ENCODE data around the gene PLCL2.

The PLCL2 gene

DNA sequence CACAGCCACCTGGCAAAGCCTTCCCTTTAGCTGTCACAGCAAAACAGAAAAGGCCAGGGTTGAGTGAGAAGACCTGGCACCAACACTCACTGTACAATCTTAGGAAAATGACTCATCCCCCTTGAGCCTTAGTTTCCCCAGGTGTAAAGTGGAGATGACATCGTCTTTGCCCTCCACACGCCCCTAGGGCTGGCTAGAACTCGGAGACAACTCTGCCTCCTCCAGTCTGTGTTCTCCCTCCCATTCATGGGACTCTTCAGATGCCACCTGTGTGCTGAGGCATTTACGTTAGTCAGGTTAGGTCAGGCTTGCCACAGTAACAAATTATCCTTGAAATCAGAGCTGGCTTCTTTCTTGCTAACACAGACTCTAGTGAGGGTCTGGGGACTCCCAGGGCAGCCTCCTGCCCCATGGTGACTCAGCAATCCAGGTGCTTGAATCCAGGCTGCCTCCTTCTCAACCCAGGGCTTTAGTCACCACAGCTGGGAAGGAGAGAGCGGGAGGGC, 252.6 kb downstream of the PLCL2 start:
- H3K9ac ChIP-seq (ENCODE audit: low read length) = no peak overlapping the region
- H3K79me2 ChIP-seq (ENCODE audit: insufficient read depth, low read length) = no peaks in the 10 kb centered on the region
- no peak overlapping the region for H3K27ac ChIP-seq (ENCODE audit: low read depth, low read length)
- H3K27me3 ChIP-seq (ENCODE audit: low read length) = no peaks in the 10 kb centered on the region
- H3F3A ChIP-seq (ENCODE audit: insufficient read depth) = no peaks in the 10 kb centered on the region
- H3K9me3 ChIP-seq (ENCODE audit: insufficient read depth, low read length) = no peaks in the 10 kb centered on the region
- H2AFZ ChIP-seq (ENCODE audit: low read depth, low read length, severe bottlenecking) = no peak overlapping the region
- no peaks in the 10 kb centered on the region for H4K20me1 ChIP-seq (ENCODE audit: low read depth, low read length)
- no peaks in the 10 kb centered on the region for H3K36me3 ChIP-seq (ENCODE audit: low read length)
- H3K9me2 ChIP-seq (replicated peaks; ENCODE audit: insufficient read depth, low read length) = no peaks in the 10 kb centered on the region
- H3K4me2 ChIP-seq (ENCODE audit: low read depth, low read length, poor library complexity, severe bottlenecking) = no peak overlapping the region
- no peak for TF ChIP-seq EZH2phosphoT487 (conservative IDR thresholded peaks at IDR 0.05; ENCODE audit: low read length)
- TF ChIP-seq, protein P1, sequence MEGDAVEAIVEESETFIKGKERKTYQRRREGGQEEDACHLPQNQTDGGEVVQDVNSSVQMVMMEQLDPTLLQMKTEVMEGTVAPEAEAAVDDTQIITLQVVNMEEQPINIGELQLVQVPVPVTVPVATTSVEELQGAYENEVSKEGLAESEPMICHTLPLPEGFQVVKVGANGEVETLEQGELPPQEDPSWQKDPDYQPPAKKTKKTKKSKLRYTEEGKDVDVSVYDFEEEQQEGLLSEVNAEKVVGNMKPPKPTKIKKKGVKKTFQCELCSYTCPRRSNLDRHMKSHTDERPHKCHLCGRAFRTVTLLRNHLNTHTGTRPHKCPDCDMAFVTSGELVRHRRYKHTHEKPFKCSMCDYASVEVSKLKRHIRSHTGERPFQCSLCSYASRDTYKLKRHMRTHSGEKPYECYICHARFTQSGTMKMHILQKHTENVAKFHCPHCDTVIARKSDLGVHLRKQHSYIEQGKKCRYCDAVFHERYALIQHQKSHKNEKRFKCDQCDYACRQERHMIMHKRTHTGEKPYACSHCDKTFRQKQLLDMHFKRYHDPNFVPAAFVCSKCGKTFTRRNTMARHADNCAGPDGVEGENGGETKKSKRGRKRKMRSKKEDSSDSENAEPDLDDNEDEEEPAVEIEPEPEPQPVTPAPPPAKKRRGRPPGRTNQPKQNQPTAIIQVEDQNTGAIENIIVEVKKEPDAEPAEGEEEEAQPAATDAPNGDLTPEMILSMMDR (IDR thresholded peaks at IDR 0.05; ENCODE audit: insufficient read depth, low read length, poor library complexity, severe bottlenecking) = no peak
- H3K4me3 ChIP-seq (ENCODE audit: insufficient read depth, low read length, poor library complexity, severe bottlenecking) = no peak overlapping the region

DNA sequence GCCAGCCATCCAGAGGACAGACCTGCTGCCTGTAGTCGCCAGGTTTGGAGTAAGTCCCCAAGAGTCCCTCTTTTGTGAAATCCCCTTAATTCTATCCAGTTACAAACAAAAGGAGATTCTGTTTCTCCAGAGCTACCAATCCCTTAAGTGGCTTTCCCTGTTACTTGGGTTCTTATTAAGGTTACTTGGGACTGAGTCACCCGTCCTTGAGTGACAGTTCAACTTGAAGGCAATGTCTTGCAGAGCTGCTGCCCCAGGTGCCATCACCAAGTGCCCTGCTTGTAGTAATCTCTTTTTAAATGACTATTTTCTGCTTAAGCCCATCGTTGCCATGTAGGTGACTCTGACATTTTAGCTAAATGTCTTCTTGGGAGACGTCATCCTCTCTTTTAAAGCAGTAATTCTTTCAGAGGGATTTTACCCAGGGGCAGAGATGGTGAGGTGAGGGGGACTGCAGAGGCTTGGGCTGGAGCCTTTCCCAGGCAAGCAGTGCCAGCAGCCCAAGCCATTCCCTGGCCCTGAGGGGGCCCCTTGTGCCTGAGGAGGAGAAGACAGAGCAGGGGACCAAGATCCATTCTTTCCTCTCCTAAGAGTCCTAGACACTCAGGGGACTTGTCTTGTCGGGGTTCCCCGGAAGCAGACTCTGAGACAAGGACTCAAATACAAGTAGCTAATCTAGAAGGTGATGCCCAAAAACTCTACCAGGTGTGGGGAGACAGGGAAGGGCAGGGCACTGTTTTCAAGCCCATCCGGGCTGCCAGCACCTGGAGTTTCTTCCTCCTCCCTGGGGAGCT, 253.7 kb downstream of the PLCL2 start:
- Histone ChIP-seq H4K20me1 (ENCODE audit: low read depth, low read length) (no peaks in the 10 kb centered on the region), H3K9ac (ENCODE audit: low read length) (no peak overlapping the region), H3K27ac (ENCODE audit: low read depth, low read length) (no peak overlapping the region), H3K4me3 (ENCODE audit: insufficient read depth, low read length, poor library complexity, severe bottlenecking) (no peak overlapping the region), H3F3A (ENCODE audit: insufficient read depth) (no peaks in the 10 kb centered on the region), H2AFZ (ENCODE audit: low read depth, low read length, severe bottlenecking) (no peak overlapping the region), H3K9me2 (replicated peaks; ENCODE audit: insufficient read depth, low read length) (no peaks in the 10 kb centered on the region), H3K79me2 (ENCODE audit: insufficient read depth, low read length) (no peaks in the 10 kb centered on the region), H3K27me3 (ENCODE audit: low read length) (no peaks in the 10 kb centered on the region), H3K9me3 (ENCODE audit: insufficient read depth, low read length) (no peaks in the 10 kb centered on the region), H3K36me3 (ENCODE audit: low read length) (no peaks in the 10 kb centered on the region), H3K4me2 (ENCODE audit: low read depth, low read length, poor library complexity, severe bottlenecking) (no peak overlapping the region)
- TF ChIP-seq EZH2phosphoT487 (conservative IDR thresholded peaks at IDR 0.05; ENCODE audit: low read length) = no peak
- TF ChIP-seq, protein P1 (IDR thresholded peaks at IDR 0.05; ENCODE audit: insufficient read depth, low read length, poor library complexity, severe bottlenecking) = no peak

Data from SU-DHL-6 (cell line).